GM21528 (cell line): ENCODE measurements around the gene ACAA2.

Experiments used
- ATAC-seq: cut with Tn5 transposase; IDR thresholded peaks from one replicate; pipeline ENCODE4 v1.9.1; 2021; ENCODE audit warnings: mild to moderate bottlenecking, moderate library complexity; ENCODE audit not compliant: unreplicated experiment, low FRiP score

The ACAA2 gene

DNA sequence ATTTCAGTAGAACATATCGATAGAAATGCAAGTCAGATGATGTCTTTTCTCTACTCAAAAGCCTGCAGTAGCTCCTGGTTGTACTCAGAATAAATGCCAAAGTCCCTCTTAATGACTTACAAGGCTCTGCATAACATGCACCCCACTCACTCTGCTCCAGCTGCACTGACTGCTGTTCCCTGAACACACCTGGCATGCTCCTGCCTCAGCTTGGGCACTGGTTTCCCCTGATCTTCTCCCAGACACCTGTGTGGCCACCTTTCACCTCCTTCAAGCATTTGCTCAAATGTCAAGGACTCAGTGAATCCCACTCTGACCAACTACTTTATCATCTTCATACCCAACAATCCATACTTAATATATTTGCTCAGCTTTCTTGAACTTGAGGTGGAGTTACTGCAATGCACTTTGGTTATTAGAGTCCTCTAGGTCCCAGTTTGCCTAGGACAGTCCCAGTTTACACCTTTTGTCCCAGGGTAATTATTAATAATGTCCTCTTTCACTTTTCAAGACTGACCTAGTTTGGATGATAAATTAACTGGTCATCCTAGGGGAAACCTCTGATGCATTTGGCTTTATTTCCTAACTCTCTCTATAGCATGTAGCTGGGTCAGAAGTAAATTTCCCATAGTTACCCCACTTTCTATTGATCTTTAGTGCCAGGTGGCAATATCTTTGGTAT lies 44.1 kb downstream of the ACAA2 start:
- no peak for ATAC-seq

DNA sequence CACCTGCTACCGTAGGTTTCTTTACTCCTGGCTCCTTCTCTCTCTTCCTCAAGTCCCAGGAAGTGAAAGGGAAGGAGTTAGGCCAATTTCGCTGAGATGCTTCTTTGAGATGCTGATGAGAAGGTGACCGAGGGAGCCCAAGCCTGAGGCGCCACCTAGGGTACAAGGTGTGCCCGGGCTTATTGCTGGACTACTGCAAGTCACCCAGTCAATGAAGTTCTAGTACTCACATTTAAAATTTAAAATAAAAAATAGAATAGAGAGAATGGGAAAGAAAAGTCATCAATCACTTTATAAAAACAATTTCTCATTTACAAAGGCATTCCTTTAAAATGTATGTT lies 45.3 kb downstream of the ACAA2 start:
- no peak for ATAC-seq

DNA sequence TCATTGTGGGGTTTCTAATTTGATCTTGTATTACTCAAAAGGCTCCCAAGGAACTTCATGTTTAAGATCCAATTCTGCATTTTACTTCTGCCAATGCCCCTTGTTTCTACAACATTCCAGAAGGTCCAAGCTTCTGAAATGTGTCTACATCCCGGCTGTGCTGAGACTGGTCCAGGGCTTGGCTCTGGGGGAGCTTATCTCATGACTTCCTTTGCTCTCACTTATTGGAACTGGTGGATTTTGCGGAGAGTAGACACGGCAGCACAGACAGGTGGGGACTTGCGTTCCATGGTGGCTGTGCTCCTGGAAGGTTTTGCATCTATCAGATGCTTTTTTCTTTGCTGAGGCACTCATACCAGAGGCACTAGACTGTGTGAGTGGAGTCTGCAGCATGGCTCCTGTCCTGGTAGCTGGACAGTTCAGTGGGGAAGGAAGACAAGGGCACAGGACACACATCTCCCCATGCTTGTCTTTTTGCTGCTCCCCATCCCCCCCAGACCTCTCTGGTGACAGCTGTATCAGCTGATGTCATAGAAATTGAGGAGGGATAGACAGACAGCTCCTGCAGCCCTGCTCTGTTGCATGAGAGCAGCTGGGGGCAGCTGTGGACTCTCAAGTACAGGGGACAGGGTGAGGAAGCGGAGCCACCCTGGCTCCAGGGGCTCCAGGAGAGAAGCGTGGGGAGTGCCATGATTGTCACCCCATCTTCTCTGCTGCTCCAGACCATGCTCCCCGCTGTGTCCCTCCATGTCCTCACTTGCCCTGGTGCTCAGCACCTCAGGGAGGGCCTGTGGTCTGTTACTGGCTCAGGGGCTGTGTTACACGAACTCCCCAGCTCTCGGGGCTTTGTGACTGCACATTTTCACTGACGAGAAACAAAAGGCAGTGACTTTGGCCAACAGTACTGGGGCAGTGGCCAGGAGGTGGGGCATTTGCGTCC lies 46.0 kb downstream of the ACAA2 start:
- ATAC-seq = no peak

DNA sequence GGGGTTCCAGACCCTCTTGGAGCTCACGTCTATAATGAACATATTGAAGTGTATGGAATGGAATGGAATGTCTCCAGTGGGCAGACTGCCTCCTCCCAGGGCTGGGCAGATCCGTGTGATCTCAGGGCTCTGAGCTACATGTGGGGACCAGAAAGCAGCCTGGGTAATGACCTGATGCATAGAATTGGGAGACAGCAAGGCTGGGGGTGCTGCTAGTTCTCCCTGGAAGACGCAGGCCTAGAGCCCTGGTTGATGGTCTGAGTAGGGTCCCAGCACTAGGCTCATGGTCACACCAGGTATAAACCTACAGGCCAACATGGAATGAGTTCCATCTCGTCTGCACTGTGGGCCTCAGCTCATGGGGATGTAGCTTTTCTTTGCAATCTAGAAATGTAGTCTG lies 46.7 kb downstream of the ACAA2 start:
- no peak for ATAC-seq

DNA sequence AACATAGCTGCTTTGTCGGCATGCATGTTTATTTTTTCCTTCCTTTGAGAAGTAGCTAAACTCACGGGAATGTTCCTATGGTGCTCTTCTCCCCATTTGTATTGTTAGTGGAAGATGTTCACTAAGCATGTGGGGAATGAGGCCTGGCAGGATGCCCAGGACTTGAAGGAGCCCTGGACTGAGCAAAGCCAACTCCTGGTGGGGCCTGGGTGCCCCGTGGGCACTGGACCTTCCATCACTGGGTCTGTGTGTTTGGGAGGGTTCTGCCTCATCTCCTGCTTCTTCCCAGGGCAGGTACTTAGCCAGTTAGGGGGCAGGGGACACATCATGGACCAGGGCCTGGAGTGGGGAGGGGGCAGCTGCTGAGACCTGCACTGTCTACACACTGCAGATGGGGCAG lies 49.3 kb downstream of the ACAA2 start:
- no peak for ATAC-seq

DNA sequence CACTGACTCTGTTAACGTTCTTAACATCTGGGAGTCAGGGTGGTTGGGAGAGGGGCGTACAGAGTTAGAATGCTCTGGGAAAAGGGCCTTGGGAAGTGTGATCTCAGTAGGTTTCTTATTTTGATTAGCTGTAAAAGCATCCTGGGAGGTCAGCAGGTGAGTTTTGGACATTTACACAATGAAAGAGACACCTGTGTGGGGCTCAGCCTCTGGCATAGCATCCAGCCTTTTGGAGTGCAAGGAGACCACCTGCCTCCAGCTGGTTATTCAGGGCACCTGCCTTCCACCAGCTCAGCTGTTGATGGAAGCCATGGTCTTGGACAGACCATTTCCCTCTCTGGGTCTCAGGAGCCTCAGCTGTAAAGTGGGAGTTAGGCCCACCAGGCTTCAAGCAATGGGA lies 49.7 kb downstream of the ACAA2 start:
- ATAC-seq = no peak

DNA sequence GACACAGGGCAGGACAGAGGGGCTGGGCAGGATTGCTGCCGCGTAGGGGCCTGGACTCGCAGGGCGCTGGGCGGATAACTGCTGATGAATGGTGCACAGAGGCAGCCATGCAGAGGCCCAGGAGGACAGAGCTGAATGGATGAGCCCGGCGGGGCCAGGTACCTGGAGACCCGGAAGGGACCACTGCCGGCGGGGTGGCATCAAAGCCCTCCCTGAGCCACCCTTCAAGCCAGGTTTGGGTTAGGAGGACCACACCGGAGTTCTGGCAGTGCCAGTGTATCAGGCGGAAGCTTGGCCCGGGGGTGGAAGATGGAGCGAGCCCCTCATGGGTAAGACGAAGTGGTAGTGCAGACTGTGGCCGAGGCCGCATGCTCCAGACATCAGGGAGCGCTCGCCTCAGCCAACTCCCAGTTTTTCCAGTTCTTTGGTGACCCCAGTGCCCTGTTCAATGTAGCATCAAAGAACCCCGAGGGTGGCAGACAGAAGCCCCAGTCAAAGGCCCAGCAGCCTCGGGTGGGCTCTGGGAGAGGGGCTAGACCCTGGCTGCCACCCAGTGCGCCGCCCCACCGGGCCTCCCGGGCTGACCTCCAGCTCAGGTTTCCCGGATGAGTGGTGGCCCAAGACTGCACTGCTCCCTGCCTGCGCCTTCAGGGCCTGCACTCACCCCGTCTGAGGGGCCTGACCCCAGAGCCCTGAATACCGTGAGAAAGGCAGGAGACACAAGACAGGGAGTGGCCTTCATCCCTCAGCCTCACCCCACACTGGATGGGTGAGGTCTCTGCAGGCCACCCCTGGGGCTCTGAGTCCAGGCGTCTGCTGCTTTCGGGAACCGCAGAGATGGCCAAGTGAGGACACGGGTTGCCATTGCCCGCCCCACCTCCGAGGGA lies 50.9 kb downstream of the ACAA2 start:
- no peak for ATAC-seq

DNA sequence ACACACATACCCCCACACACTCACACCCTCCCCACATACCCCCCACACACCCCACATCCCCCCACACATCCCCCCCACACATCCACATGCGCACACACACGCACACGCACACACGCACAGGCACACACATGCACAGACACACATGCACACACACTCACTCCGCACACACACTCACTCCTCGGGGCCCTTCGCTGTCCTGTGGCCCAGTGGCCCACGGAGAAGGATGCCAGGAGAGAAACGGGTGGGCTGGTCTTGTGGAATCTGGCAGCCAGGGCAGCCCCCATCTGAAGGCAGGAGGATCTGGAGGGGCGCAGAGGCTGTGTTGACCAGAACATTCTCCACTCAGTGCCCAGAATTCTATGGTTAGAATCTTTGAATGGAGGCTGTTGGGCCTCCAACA lies 51.6 kb downstream of the ACAA2 start:
- no peak for ATAC-seq

DNA sequence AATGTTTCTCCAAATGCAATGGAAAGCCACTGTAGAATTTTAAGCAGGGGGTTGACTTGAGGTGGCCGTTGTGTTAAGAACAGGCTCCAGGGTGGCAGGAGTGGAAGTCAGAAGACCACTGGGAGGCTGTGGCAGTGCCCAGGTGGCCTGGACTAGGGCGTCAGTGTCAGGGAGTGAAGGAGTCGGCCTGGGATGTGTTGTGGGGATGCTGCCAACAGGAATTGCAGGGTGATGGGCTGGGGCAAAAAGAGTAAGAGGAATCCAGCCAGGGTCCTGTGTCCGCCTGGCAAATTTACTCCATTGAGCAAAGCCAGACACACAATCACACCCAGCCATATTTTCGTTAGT lies 55.1 kb downstream of the ACAA2 start:
- no peak for ATAC-seq

DNA sequence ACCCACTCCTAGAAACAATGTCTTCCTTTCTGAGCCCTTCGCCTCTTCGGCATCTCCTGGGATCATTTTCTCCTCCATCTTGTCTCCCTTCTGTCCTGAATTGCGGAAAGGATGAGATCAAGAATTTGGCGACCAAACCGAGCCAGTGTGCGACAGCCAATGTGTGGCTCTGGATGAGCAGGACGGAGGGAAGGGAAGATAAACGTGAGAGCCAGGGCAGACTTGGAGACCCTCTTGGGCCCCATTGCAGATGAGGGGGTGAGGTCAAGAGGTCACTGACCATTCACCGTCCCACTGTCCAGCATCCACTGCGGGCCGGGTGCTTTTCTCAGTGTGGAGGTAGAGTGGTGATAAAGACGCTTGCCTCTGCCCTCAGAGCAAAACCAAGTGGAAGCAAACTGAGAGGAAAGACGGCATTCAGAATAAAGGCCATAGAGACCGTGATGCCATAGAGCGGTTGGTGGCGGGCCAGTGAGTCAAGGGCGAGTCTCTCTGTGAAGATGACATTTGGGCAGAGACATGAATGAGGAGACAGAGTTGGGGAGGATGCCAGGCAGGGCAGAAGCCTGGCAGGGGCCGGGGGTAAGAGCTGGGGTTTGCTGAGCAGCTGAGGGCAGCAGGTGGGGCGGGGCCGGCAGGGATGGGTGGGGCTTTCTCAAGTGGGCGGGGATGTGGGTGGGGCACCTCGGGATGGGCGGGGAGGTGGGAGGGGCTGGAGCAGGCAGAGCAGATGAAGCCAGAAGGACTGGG lies 55.6 kb downstream of the ACAA2 start:
- no peak for ATAC-seq

DNA sequence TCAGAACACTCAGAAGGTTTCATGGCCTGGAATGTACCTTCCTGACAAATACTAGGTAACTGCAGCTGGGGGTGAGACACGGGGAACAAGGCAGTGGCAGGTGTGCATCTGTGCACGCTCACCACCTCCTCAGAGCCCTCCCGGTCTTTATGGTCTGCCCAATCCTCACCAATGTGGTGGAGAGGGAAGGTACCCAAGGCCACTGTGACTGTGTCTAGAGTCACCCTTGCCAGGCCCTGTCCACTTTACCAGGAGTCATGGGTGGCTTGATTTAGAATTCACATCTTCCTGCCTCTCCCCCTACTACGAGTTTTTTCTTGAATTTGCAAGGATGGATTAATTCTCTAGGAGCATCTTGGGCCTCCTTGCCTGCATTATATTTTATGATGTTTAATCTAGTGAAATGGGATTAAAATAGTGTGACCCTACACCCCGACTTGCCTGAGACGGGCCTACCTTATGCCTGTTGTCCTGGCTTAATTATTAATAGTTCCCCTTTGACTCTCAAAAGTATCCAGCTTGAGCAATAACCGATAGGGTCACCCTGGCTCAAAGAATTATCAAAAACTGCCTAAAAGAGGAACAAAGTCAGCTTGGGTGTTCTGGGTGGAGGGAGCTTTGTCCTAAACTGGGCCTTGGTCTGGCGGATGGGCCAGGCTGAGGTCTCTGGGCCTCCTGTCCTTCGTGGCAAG lies 56.5 kb downstream of the ACAA2 start:
- ATAC-seq = no peak

DNA sequence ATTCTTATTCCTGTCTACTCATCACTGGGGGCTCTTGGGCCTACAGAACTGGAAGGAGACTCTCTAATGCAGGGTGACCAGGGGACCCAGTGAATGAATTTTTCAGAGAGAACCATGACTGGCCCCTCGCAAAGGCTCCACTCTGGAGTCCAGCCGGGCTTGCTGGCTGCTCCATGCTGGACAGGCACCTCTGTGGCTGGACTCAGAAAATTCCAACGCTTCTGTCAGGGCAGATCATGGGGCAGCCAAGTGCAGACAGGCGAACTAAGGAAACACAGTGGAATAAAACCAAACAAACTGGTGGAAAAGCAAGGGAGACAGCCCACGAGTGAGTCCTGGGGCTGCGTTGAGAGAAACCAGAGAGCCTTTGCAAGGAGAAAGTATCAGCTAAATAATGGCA lies 57.2 kb downstream of the ACAA2 start:
- no peak for ATAC-seq

DNA sequence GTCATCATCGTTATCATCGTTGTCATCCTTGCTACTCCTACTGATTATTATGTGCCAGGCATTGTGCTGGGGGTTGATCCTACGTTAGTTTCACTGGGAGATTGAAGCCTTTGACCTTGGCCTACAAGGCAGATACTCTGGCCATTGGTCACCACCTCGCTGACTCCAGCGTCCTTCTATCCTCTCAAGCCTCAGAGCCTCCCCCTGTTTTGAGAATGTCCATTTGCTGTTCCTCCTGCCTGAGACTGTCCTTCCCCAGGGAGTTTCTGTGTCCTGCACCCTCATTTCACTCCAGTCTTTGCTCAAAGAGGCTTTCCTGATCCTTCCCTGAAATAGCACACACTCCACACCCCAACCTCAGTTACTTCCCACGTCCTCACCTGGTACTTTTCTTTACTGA lies 57.8 kb downstream of the ACAA2 start:
- ATAC-seq = no peak

DNA sequence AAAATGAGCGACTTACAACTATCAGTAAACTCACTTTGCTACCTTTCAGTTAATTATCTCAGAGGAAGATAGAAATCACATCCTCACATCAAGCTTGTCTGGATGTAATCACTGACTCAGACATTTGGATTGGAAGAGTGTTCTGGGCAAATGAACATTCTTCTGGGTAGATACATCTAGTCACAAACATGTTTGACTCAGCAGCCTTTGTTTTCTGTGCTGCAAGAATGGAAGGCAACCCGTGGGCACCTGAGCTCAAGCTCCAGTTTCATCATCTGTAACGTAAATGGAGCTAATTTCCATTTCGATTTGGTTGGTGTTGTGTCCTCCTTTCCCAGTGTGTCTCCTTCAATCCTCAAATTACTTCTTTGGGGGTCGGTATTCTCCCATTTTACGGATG lies 58.5 kb downstream of the ACAA2 start:
- no peak for ATAC-seq

DNA sequence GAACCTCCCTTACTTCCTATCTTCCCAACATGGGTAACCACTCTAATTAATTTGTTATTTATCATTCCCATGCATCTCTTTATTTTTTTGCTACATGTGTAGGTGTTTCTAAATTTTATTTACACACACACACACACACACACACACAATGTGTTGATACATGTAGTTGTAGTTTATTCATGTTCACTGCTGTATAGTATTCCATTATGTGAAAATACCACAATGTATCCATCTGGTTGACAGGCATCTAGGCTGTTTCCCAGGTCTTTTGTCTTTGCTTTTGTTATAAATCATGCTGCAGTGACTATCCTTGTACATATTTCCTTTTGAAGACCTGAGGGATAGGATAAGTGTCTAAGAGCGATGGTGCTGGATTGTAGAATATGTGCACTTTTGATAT lies 59.7 kb downstream of the ACAA2 start:
- no peak for ATAC-seq

DNA sequence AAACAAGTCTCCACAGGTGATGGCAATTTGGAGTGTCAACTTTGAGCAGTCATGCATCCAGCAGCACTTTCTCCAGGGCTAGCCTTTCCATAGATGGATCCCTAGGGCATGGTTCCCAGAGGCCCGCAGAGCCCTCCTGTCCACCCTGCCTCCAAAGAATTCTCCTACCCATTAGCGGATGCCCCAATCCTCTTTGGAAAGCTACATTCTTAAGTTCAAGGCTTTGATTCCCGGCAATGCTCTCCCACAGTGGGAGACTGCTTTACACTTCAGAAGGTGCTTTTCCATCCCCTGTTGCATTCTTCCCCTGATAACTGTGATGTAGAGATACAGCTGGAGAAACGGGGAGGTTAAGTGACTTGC lies 61.3 kb downstream of the ACAA2 start:
- no peak for ATAC-seq

DNA sequence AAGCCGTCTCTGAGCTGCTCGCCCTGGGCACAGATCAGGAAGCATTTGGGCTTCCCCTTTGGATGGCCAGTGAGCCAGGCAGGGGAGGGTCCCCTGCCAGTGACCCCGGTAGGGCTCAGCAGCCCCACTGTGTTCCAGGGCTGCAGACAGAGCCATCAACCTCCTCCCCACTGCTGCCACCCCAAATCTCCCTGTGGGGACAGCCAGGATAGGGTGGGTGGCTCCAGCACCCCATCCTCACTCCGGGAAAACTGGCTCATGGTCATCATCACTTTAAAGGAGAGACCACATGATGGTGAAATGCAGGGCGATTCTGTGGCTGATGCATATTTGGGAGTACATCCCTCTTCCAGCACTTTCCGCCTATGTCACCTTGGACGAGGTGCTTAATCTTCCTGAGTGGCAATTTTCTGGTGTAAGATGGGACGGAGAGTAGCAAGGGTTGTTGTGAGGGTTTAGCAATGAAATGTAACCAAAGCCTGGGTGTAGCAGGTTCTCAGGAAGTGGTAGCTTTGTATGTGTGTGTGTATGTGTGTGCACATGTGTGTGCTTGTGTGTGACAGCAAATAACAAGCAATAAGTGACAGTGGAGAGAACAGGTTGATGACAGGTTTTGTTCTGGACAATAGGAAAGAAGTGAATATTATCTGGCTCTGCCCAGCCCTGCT lies 61.8 kb downstream of the ACAA2 start:
- no peak for ATAC-seq

DNA sequence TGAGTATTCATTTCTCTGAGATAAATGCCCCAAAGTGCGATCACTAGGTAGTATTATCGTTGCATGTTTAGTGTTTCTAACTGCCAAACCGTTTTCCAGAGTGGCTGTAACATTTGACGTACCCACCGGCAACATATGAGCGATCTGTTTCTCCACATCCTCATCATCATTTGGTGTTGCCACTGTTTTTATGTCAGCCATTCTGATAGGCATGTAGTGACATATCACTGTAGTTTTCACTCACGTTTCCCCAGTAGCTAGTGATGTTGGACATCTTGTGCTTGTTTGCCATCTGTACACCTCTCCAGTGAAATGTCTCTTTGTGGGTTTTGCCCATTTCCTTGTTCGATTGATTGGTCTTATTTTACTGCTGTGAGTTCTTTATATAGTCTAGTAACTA lies 63.8 kb downstream of the ACAA2 start:
- no peak for ATAC-seq

DNA sequence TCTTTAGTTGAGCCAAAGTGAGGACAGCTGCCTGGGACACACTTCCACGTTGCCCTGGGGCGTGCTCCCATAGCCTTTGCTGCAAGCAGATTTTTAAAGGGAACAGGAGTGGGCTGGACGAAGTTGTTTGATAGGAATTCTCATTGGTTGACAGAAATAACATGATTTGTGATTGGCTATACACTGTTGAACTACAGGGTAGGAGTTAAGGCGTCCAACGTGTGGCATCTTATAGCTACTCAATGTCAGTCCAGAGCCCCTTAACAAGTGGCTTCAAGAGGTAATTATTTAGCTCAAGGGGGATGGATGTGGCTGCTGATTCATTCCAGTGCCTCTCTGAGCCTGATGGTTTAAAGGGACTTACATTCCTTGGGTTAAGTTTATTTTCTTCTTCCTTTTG lies 65.5 kb downstream of the ACAA2 start:
- ATAC-seq = no peak
